HEK293 (cell line): ENCODE measurements around the gene HSBP1.

Experiments used
- CTCF ChIA-PET: fragments of 350-600 bp; formaldehyde crosslinking; extraction: SDS; loops from one replicate; lab custom pipeline; 2021; ENCODE audit warnings: antibody characterized with exemption; lab: Yijun Ruan, JAX
- POLR2A ChIA-PET: fragments of 300-600 bp; formaldehyde crosslinking; extraction: SDS; loops from one replicate; lab custom pipeline; 2020; ENCODE audit warnings: antibody characterized with exemption, inconsistent platforms; lab: Yijun Ruan, JAX
- H3K27ac ChIP-seq: fragments of 200-500 bp; sonication (Bioruptor generic); 2 replicates; pipeline ENCODE4 v1.5.1; 2014; ENCODE audit warnings: low read depth, low read length, control low read depth, inconsistent platforms; ENCODE audit errors: extremely low read depth
- H3K36me3 ChIP-seq, 2 experiments: fragments of 200-500 bp in 1 of 2; sonication (Bioruptor generic) in 1 of 2; 1 replicate in 1 of 2; 2 replicates in 1 of 2; pipeline ENCODE4 v1.5.1; 2014 to 2017; ENCODE audit warnings: inconsistent platforms in 2 of 2, low read length in 2 of 2; ENCODE audit not compliant: control insufficient read depth in 2 of 2, insufficient read depth in 1 of 2
- H3K4me1 ChIP-seq: fragments of 200-500 bp; sonication (Bioruptor generic); 2 replicates; pipeline ENCODE4 v1.5.1; 2014; ENCODE audit warnings: mild to moderate bottlenecking, low read length, inconsistent platforms; ENCODE audit not compliant: control insufficient read depth, insufficient read depth
- H3K4me3 ChIP-seq: 2 replicates; pipeline ENCODE4 v1.5.1; 2011; ENCODE audit warnings: low read depth, mild to moderate bottlenecking, control low read depth, low read length, moderate library complexity
- H3K9me3 ChIP-seq: fragments of 200-500 bp; sonication (Bioruptor generic); 2 replicates; pipeline ENCODE4 v1.5.1; 2014; ENCODE audit warnings: low read depth, low read length, inconsistent platforms; ENCODE audit not compliant: control insufficient read depth, insufficient read depth
- GLI2 ChIP-seq: fragments of 450-650 bp; formaldehyde crosslinking; IDR thresholded peaks from 2 replicates; pipeline ENCODE4; 2017; ENCODE audit warnings: missing biosample characterization, missing genetic modification characterization, low read depth, borderline replicate concordance
- PRDM6 ChIP-seq: fragments of 450-650 bp; formaldehyde crosslinking; IDR thresholded peaks from 2 replicates; pipeline ENCODE4 v1.5.1; 2017; ENCODE audit warnings: missing biosample characterization, missing genetic modification characterization
- SCRT1 ChIP-seq: fragments of 450-650 bp; formaldehyde crosslinking; IDR thresholded peaks from 2 replicates; pipeline ENCODE4 v1.5.1; 2016; ENCODE audit warnings: missing biosample characterization, missing genetic modification characterization, borderline replicate concordance
- ZBTB48 ChIP-seq: fragments of 450-650 bp; formaldehyde crosslinking; IDR thresholded peaks from 2 replicates; pipeline ENCODE4 v1.5.1; 2016; ENCODE audit warnings: missing biosample characterization, missing genetic modification characterization
- ZNF114 ChIP-seq: fragments of 450-650 bp; formaldehyde crosslinking; IDR thresholded peaks from 2 replicates; pipeline ENCODE4 v1.5.0; 2017; ENCODE audit warnings: missing biosample characterization, missing genetic modification characterization
- ZNF133 ChIP-seq: fragments of 450-650 bp; formaldehyde crosslinking; IDR thresholded peaks from 2 replicates; pipeline ENCODE4 v1.5.1; 2016; ENCODE audit warnings: missing biosample characterization, missing genetic modification characterization
- ZNF292 ChIP-seq: fragments of 450-650 bp; formaldehyde crosslinking; IDR thresholded peaks from 2 replicates; pipeline ENCODE4 v1.5.1; 2016; ENCODE audit warnings: low read depth, missing biosample characterization, missing genetic modification characterization, borderline replicate concordance
- ZNF354C ChIP-seq: fragments of 450-650 bp; formaldehyde crosslinking; IDR thresholded peaks from 2 replicates; pipeline ENCODE4 v1.5.1; 2016; ENCODE audit warnings: missing biosample characterization, missing genetic modification characterization, low read depth, borderline replicate concordance
- ZNF514 ChIP-seq: fragments of 450-650 bp; formaldehyde crosslinking; IDR thresholded peaks from 2 replicates; pipeline ENCODE4 v1.5.1; 2016; ENCODE audit warnings: missing biosample characterization, missing genetic modification characterization
- ZNF521 ChIP-seq: fragments of 450-650 bp; formaldehyde crosslinking; IDR thresholded peaks from 2 replicates; pipeline ENCODE4 v1.5.1; 2017; ENCODE audit warnings: missing biosample characterization, mild to moderate bottlenecking, missing genetic modification characterization
- ZNF777 ChIP-seq: fragments of 450-650 bp; formaldehyde crosslinking; IDR thresholded peaks from 2 replicates; pipeline ENCODE4 v1.5.1; 2017; ENCODE audit warnings: missing biosample characterization, missing genetic modification characterization, borderline replicate concordance
- ZNF843 ChIP-seq: fragments of 450-650 bp; formaldehyde crosslinking; IDR thresholded peaks from 2 replicates; pipeline ENCODE4 v1.5.1; 2016; ENCODE audit warnings: missing biosample characterization, missing genetic modification characterization
- TF ChIP-seq, protein P1 (sequence below): fragments of 450-650 bp; IDR thresholded peaks from 2 replicates; pipeline ENCODE4 v1.5.1; 2018; ENCODE audit warnings: missing biosample characterization, mild to moderate bottlenecking, missing genetic modification characterization
- TF ChIP-seq, protein P2 (sequence below): fragments of 450-650 bp; formaldehyde crosslinking; IDR thresholded peaks from 2 replicates; pipeline ENCODE4 v1.5.1; 2016; ENCODE audit warnings: missing biosample characterization, missing genetic modification characterization
- TF ChIP-seq, protein P3 (sequence below): fragments of 450-650 bp; IDR thresholded peaks from 2 replicates; pipeline ENCODE4 v1.5.1; 2018; ENCODE audit warnings: missing biosample characterization, missing genetic modification characterization

Gene HSBP1

GRCh38 chr16:83772806-83773205 lies 35.0 kb upstream of the HSBP1 start:
- Histone ChIP-seq H3K4me3 (no peak overlapping the region), H3K4me1 (no peaks in the 10 kb centered on the region), H3K9me3 (no peaks in the 10 kb centered on the region), H3K27ac (no peak overlapping the region), H3K36me3 (no peaks in the 10 kb centered on the region)
- ChIA-PET CTCF (no interaction called here), POLR2A (no interaction called here)
- TF ChIP-seq ZNF777 (no peak), ZNF292 (tag by site-specific recombination) (no peak), ZNF514 (no peak), ZNF354C (tag by site-specific recombination) (no peak), GLI2 (no peak), PRDM6 (tag by site-specific recombination) (no peak)
- TF ChIP-seq, protein P1, sequence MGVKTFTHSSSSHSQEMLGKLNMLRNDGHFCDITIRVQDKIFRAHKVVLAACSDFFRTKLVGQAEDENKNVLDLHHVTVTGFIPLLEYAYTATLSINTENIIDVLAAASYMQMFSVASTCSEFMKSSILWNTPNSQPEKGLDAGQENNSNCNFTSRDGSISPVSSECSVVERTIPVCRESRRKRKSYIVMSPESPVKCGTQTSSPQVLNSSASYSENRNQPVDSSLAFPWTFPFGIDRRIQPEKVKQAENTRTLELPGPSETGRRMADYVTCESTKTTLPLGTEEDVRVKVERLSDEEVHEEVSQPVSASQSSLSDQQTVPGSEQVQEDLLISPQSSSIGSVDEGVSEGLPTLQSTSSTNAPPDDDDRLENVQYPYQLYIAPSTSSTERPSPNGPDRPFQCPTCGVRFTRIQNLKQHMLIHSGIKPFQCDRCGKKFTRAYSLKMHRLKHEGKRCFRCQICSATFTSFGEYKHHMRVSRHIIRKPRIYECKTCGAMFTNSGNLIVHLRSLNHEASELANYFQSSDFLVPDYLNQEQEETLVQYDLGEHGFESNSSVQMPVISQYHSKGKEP: no peak

DNA sequence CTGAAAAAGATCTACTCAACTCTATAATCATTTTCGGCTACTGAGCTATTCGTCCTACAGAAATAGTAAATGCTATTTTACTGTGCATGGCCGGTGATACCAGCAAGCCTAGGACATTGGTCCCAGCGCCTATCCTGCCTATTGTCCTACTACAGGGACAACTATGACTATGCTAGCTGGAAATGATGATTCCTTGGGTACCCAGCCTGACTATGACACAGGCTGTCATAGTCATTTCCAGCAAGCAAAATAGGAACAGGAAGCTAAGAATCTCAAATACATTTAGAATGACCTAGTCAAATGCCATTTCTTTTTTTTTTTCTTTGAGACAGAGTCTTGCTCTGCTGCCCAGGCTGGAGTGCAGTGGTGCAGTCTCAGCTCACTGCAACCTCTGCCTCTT lies 33.7 kb upstream of the HSBP1 start:
- Histone ChIP-seq H3K4me3 (no peak overlapping the region), H3K4me1 (no peaks in the 10 kb centered on the region)
- no peak for TF ChIP-seq ZNF114 (tag by site-specific recombination)
- TF ChIP-seq, protein P2, sequence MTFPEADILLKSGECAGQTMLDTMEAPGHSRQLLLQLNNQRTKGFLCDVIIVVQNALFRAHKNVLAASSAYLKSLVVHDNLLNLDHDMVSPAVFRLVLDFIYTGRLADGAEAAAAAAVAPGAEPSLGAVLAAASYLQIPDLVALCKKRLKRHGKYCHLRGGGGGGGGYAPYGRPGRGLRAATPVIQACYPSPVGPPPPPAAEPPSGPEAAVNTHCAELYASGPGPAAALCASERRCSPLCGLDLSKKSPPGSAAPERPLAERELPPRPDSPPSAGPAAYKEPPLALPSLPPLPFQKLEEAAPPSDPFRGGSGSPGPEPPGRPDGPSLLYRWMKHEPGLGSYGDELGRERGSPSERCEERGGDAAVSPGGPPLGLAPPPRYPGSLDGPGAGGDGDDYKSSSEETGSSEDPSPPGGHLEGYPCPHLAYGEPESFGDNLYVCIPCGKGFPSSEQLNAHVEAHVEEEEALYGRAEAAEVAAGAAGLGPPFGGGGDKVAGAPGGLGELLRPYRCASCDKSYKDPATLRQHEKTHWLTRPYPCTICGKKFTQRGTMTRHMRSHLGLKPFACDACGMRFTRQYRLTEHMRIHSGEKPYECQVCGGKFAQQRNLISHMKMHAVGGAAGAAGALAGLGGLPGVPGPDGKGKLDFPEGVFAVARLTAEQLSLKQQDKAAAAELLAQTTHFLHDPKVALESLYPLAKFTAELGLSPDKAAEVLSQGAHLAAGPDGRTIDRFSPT: no peak
- TF ChIP-seq ZBTB48 (tag by site-specific recombination): no peak
- TF ChIP-seq ZNF843: no peak
- no peak for TF ChIP-seq ZNF521
- TF ChIP-seq, all 188 proteins: peak for 0
- ChIA-PET POLR2A (interaction anchor here (0.6 kb wide), 1 partner anchor 730 kb away, joined by 8 read pairs; the partner anchor contains the start of gene MEAK7), CTCF (interaction anchor here (0.7 kb wide), 1 partner anchor 152 kb away, joined by 3 read pairs; no protein-coding TSS in a partner anchor)
- H3K27ac ChIP-seq: no peak overlapping the region
- no peaks in the 10 kb centered on the region for H3K9me3 ChIP-seq
- no peaks in the 10 kb centered on the region for H3K36me3 ChIP-seq

DNA sequence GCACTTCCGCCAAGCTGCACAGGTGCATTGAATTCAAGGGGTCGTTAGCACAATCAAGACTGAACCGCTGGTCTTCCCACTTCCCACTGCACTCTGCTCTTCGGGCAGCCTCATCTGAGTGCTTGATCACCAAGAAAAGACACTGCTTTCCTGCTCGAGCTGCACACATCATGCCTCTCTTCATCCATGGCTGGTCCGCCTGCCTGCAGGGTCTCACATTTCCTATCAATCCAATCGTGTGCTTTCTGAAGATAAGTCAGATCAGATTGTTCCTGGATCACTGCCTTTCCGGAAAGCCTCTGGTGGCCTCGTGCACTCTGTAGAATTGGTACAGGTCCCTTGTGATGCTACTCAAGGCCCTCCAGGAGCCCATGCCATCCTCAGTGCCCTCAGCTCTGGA lies 30.8 kb upstream of the HSBP1 start:
- ChIA-PET CTCF (no interaction called here), POLR2A (no interaction called here)
- peaks cover 5% of the 10 kb centered on the region; the same call in 1 of the 2 replicates for H3K4me1 ChIP-seq
- TF ChIP-seq, protein P2: no peak
- TF ChIP-seq, protein P3, sequence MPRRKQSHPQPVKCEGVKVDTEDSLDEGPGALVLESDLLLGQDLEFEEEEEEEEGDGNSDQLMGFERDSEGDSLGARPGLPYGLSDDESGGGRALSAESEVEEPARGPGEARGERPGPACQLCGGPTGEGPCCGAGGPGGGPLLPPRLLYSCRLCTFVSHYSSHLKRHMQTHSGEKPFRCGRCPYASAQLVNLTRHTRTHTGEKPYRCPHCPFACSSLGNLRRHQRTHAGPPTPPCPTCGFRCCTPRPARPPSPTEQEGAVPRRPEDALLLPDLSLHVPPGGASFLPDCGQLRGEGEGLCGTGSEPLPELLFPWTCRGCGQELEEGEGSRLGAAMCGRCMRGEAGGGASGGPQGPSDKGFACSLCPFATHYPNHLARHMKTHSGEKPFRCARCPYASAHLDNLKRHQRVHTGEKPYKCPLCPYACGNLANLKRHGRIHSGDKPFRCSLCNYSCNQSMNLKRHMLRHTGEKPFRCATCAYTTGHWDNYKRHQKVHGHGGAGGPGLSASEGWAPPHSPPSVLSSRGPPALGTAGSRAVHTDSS: no peak
- no peak for TF ChIP-seq ZNF133 (tag by site-specific recombination)
- no peak for TF ChIP-seq SCRT1 (tag by site-specific recombination)
- no peaks in the 10 kb centered on the region for H3K36me3 ChIP-seq
- H3K4me3 ChIP-seq: no peak overlapping the region
- no peaks in the 10 kb centered on the region for H3K9me3 ChIP-seq
- H3K27ac ChIP-seq: no peak overlapping the region
